ENCODE measurements around the gene KDM5C. TPM values are rescaled to one million over a fixed set of nuclear protein-coding genes. Genes with fewer than 3 reads are reported as not detected.

Gene KDM5C
- polyA plus RNA-seq (2014; cell fraction: cytosol; rRNA removed): 80.1 and 90.1 TPM in 2 replicates
- 119 and 148 TPM in 2 replicates for polyA plus RNA-seq (2014; cell fraction: nucleus; rRNA removed)

DNA sequence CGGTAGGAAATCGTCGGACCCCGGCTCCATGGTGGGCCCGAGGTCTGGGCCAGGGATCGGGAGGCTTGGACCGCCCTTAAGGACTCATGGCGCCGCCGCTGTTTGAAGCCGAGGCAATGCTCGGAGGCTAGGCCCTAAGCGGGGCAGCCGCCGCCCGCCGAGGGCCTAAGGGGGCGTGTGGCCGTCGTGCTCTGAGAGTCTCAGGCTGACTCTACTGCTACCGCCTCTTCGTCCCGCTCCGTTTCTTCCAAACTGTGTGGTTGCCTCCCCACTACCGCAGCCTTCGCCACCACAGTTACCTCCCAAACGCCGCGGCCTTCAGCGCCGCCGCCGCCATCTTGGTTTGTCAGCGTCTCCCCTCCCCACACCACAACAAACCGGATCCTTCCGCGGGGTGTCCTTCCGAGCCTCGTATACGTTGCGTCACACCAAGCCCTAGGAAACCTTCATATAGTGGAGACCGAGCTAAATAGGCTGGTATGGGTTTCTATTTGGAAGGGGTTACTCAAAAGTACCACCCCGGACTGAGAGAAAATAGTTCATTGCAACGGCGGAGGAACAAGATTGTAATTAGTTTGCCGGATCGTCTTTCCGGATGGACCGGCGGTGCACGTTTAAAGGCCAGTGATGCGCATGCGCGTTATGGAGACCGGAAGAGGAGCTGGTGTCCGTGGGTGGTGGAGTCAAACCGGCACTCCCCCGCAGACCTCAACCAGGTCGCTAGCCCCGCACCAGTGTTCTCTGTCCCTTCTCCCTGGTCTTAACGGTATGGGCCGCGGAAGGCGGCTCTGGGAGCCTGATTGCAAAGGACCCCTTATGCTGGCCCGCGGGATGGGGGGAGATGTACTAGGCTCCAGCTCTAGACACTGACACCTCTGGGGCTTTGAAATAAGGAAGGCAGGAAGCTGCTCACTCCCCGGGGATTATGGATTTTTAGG is at the start of gene KDM5C:
KDM5C (minus strand) TSS at position 348 of the 938 bp plus-strand sequence; CDS start at position 30, 318 bp downstream.
- peak; percentile 96 for DNase-seq (ENCODE audit: low spot score)

DNA sequence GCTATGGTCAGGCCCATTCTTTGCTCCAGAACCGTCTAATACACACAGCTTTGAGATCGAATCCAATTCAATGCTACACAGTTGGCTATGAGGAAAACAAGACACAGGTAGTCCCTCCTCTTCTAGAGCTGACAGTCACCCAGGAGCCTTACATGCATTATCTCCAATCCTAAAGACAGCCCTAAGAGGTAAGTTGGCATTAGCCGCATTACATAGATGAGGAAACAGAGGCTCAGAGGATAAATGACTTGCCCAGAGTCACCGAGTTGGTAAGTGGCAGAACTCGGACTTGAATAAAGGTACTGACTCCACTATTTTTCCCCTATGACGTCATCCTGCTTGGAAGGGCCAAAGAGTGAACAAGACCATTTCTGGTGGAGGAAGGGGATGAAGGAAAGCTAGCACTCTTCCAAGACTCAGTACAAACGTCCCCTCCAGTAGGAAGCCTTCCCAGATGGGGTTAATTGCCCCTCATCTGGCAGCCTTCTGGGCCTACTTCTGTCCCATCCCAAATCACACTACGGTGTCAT is 47.9 kb upstream of the KDM5C start:
- DNase-seq (ENCODE audit: low spot score): no peak

DNA sequence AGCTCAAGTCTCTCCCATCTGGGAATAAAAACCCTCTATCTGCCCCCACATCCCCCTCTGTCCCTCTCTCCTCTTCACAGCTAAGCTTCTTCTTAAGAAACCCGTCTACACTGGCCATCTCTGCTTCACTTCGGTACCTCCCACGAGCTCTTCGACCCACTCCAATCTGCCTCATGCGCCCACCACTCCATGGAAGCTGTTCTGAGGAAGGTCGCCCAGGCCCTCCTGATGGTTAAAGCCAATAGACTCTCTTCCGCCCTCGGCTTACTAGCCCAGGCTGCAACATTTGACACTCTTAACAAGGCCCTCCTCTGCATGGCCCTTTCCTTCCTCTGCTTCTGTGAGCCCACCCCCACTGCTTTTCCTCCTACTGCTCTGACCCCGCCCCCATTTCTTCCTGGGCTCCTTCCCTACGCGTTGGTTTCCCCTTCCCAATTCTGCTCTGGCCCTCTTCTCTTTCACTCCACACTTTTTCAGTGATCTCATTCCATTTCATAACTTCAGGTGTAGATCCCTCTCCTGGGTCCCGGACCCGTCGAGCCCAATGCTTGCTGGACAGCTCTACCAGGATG is 44.6 kb upstream of the KDM5C start:
- no peak for DNase-seq (ENCODE audit: low spot score)

DNA sequence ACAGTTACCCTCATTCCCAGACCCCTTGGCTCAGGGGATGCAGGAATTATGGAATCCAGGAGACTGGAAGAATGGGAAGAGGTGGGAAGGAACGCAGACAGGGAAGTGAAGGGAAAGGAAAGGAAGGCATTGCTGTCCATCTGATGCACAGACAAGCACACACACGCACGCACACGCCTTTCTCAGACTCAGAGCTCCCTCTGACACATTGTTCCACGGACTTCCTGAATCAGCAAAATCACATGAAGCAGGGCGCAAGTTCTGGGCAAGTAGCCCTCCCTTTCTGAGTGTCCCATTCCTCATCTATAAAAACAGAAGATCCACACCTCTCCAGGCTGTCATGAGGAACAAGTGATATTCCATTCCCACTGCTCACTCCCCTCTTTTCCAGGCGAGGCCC is 43.2 kb upstream of the KDM5C start:
- no peak for DNase-seq (ENCODE audit: low spot score)

DNA sequence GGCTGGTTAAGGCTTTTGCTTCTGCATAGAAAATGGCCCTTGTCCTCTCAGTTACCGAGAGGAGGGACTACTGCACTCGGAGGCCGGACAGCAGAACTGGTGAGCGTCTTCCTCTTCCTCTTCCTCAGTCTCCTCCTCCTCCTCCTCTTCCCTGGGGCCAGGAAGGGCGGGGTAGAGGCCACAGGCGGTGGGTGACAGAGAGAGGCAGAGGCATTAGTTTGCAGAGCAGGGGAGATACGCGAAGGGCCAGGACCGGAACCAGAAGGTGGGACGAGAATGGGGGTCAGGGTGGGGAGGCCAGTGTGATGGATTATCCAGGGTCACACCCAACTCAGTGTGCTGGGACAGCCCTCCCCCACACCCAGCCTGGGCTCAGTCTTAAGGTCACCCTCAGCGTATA is 41.9 kb upstream of the KDM5C start:
- DNase-seq (ENCODE audit: low spot score): no peak

DNA sequence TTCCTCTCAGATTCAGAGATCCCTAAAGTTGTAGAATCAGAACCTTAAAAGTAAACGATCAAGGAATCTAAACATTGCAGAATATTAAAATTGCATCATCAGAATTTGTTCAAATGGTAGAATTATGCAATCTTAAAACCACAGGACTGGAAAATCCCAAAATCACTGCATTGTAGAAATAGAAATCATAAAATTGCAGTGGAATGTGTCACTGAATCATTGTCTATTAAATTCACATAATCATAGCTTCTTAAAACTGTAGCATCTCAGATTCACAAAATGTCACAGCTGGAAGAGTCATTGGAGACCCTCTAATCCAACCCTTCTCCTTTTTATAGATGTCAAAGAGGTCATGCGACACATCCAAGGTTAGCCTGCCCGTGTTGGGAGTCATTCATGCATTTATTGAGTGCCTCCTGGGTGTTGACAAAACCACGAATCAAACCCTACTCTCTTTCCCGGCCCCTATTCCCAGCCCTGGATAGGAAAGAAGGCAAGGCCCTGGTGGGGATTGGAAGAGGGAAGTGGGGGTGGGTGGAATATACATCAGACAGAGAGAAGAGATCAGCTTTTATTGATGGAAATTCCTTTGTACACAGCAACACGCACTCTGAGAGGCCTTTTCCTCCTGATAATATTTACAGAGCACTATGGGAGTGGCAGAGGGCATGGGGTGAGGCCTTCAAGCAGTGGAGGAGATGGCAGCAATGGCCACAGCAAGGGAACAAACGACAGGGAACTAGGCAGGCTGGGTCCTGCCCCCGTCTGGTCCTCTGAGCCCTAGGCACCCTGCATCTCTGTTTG is 41.0 kb upstream of the KDM5C start:
- no peak for DNase-seq (ENCODE audit: low spot score)

DNA sequence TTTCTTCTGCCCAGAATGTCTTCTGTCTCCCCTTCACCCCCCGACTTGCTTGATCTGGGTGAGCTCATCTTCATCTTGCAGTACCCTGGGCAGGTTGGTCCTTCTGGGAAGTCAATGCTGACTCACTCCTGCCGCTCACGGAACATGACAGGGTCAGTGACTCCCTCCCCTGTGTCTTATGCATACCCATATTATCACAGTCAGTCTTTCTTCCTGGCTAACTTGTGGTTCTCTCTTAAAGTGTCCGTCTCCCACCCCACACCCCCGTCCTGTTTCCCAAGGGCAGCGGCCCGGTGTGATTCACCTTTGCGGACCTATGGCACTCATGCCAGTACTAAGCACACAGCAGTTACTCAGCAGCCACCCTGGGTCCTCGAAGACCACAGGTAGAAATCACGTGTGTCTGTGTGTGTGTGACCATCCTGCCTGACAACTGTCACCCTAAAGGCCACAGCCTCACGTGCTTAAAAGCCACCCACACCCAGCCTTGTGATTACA is 38.6 kb upstream of the KDM5C start:
- no peak for DNase-seq (ENCODE audit: low spot score)

DNA sequence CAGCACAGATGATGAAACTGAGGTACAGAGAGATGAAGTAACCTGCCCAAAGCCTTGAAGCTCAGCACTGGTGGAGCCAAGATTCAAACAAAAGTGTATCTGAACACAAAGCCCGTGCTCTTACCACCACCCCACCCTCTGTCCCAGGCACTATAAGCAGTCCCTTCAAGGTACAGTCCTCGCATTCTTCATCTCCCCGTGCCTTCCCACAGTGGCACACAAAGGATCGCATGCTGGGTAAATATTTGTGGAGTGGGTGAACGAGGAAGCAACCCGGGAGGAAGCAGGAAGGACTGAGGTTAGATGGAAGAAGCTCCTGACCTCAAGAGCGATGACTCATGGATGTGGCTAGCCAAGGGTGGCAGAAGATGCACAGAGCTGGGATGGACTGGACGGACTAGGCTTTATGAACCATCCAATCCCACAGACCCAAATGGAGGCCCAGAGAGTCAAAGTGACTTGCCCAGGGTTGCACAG is 37.9 kb upstream of the KDM5C start:
- no peak for DNase-seq (ENCODE audit: low spot score)

DNA sequence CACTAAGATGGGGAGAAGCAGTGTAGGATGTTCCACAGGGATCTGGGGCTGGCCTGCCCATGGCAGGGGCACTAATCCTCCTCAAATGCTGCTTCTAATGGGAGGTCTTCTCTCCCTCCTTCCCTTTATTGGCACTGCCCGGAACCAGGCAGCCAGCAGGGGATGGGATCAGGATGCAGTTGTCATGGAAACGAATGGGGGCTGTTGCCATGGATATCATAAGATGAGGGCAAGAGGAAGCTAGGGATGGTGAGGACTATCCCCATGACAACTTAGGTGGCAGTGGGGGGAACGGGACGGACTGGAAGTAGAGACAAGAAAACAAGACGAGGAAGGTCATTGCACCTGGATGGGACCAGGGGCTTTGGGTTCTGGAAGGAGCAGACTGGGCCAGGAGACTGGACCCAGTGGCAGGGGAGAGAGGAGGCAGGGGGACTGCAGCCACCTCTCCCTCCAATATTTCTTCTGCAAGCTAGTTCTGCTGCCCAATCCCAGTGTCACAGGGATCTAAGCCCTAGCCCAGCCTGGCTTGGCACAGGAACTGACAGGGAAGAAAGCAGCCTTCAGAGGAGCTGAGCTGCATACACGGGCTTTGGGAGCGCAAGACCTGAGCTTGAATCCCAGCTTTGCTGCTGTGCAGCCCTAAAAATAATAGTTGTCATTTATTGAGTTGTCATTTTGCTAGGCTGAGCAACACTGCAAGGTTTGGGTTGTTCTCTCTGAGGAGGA is 37.3 kb upstream of the KDM5C start:
- no peak for DNase-seq (ENCODE audit: low spot score)

DNA sequence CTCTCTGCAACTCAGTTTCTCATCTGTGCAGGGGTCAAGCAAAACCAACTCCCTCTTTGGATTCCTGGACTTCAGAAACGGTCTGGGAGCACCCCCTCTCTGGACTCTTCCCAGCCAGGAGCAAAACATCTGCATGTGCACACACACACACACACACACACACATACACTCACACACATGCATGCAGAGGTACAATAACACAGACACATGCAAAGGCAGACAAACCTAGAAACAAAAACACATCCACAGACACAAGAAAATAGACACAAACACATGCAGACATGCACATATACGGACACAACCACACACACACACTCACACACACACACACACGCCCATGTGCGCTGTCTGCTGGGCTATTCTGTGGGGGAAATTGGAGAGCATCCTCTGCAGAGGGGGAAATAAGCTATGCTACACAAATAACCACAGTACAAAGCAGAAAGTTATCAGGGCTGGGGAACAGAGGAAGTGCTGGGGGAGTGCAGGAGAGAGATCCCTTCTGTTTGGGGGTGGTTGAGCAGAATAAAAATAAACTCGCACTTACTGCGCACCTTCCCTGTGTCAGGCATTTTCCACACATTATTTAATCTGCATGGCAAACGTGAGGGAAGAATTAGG is 36.5 kb upstream of the KDM5C start:
- DNase-seq (ENCODE audit: low spot score): no peak

DNA sequence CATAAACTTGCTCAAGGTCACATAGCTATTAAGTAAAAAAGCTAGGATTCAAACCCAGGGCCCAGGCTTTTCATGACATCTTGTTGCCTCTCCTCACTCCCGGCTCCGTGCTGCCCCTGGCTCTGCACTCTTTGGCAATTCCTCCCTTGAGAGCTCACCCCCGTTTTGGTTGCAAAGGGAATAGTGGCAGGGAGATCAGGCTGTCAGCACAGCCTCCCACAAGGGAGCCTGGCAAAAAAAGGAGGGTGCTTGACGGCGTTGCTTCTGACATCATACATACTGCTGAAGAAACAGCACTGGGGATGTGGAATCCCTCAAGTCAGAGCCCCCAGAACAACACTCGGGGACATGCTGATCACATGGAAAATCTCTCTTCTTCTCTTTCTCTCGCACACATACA is 35.8 kb upstream of the KDM5C start:
- no peak for DNase-seq (ENCODE audit: low spot score)

DNA sequence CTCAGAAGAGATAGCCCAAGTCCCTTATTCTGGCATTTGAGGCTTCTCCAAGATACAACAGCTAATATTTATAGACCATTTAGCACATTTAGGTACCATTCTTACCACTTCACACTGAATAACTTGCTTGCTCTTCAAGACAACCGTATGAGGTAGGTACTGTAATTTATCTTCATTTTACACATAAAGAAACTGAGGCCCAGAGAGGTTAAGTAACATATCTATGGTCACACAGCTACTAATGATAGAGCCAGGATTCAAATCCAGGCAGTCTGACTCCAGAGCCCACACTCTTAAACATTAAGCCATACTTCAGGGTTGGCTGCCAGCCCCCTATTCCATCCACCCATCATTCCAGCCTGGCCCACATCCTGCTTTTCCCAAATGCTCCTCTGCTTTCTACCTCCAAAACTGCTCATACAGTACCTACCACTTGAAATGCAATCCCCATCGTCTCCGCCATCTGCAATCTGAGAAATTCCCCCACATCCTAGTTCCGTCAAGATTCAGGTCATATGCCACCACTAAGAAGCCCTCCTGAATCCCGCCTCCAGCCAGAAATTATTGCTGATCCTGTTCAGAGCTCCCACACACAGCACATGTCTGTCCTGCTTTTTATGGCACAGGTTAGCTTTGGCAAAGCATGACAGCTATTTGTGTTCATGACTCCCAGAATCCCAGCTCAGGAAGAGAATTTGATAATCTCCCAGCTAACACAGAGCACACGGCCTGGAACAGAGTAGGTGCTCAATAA is 32.8 kb upstream of the KDM5C start:
- DNase-seq (ENCODE audit: low spot score): no peak

DNA sequence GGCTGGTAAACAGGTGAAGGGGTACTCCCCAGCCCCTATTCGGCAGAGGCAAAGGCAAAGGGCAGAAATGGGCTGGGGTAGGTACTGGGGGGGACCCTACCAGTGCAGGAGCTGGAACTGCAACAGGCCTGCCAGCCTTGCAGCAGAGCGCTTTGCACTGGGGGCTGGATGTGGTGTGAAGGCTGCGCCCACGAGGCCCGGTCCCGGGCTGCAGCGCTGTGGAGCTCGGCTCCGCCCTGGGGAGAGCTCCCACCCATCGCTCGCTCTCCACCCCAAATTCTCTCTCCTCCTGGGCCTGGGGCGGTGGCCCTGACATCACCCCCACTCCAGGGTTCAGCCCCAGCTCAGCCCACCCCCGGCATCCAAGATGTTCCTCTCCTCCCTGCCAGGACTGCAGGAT is 32.2 kb upstream of the KDM5C start:
- no peak for DNase-seq (ENCODE audit: low spot score)

DNA sequence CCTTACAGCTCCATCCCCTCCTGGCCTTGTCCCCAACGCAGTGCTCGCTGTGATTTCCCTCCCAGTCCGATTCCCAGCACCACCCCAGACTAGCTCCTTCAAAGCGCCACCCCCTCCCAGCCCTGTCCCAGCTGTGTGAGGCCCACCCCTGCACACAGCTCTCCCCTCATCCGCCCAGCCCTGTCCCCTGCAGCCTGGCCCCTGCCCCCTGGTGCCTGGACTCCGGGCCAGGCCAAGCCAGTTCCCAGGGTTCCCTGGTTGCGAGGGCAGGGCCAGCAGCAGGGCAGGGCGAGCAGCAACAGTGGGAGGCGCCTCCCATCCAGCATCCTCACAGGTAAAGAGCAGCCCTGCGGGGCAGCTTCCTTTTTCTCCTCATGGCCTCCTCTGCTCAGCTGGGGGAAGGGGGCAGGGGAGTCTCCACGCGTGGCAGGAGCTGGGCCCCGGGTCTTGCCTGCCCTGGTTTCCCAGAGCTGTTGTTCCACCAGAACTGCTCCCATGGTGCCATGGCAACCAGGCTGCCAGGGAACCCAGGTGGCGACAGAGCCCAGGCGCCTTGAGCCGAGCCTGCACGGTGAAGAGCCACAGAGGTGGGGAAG is 31.5 kb upstream of the KDM5C start:
- DNase-seq (ENCODE audit: low spot score): peak; percentile 13

DNA sequence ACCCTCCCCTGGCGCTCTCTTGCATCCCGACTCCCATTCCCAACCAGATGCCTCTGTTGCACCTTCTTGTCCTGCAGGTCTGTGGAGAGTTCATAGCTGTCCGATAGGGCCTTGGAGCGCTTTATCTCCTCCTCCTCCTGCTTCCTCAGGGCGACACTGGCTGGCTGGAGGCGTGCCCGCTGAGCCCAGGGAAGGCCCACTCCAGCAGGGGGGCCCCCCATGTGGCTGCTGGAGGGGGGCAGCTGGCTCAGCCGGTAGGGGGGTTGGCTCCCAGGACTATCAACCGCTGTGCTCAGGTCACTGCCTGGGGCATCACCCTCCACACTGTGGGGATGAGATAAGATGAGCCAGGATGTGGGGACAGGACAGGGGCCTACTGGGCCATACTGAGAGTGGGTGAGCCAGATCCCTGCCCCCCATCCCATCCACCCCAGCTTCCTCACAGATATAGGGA is 30.8 kb upstream of the KDM5C start:
- DNase-seq (ENCODE audit: low spot score): no peak

DNA sequence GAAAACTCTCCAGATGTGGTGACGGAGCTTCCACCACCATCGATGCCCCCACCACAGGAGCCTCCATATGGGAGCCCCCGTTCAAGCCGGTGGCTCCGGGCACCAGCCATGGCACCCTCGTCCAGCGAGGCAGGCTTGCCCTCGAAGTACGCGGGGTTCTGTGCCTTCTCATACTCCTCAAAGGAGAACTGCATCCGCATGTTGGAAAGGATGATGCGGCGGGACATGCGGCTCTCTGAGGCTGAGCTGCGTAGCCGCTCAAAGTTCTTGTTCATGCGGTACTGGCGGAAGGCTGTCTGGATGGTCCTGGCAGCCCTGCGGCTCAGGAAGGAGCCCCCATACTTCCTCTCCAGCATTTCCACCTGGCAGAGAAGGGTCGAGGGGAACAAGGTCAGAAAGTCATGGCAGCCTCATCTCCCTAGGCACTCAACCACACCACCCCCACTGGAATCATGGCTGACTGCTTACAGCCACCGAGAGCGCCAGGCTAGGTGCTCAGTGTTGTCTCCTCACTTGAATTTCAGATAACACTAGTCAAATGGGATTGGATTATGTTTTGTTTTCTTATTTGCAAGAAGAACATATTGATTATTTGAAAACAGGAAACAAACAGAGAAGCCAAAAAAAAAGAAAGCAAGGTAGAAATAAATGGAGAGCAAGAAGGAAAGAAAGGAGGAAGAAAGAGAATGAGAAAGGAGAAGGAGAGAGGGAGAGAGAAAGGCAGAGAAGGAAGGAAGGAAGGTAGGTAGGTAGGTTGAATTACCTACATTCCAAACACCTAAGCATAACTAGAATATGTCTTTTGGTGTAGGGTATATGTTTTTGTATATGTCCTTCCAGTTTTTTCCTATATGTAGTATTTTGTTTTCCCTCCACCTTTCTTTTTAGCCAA is 29.8 kb upstream of the KDM5C start:
- no peak for DNase-seq (ENCODE audit: low spot score)

DNA sequence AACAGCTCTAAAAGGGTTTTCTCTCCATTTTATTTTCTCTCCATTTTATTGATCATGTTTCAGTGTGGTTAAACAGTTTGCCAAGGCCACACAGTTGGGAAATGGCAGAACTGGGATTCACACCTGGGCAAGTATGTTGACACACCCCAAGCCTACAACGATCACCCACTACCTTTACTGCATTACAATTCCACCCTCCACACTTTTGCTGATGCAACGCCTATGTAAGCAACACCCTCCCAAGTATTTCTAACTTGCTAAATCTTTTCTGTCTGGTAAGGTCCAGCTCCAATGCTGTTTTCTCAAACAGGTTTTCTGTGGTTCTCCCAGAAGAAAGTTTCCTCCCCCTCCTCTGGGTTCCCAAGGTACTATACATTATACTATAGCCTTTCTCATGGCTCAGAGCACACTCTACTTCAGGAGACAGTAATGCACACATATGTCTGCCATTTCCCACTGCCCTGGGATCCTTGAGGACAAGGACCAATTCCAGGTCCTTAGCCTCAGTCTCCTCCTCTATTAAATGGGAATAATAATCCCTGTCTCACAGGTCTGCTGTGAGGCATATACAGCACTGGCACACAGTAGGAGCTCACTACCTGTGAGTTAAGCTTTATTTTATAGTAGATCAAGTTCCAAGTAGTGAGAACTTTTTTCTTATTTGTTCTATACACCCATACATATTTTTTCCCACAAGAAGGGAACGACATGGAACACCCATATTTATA is 28.4 kb upstream of the KDM5C start:
- DNase-seq (ENCODE audit: low spot score): no peak

Data from SK-N-DZ (cell line).